Transverse colon (tissue), 4 donors: ENCODE results near the gene ITGA1. TPM values are rescaled to one million over a fixed set of nuclear protein-coding genes. Genes with fewer than 3 reads are reported as not detected.

ENCODE experiments used
- DNase-seq: peaks from one replicate; pipeline ENCODE4 v3.0.0-alpha.2; 2019
- H3K27ac ChIP-seq, 4 donors: fragments of 200-600 bp; sonication (generic); 2 replicates each; pipeline ENCODE4 v1.5.1; 2016 to 2018; ENCODE audit warnings: inconsistent platforms in 4 of 4
- H3K27me3 ChIP-seq: fragments of 200-600 bp; sonication (generic); 2 replicates; pipeline ENCODE4 v1.5.1; 2017; ENCODE audit warnings: inconsistent platforms
- H3K36me3 ChIP-seq, 4 donors: fragments of 200-600 bp; sonication (generic); 2 replicates each; pipeline ENCODE4 v1.5.1; 2017 to 2019; ENCODE audit warnings: inconsistent platforms in 4 of 4
- H3K4me1 ChIP-seq, 4 donors: fragments of 200-600 bp; sonication (generic); 2 replicates each; pipeline ENCODE4 v1.5.1; 2017 to 2020; ENCODE audit warnings: inconsistent platforms in 4 of 4
- H3K4me3 ChIP-seq, 4 donors: fragments of 200-600 bp; sonication (generic); 1 replicate in 1 of 4; 2 replicates in 3 of 4; pipeline versions ENCODE4 v1.5.1 to v1.6.1; 2017 to 2019; ENCODE audit warnings: inconsistent platforms in 4 of 4
- H3K9me3 ChIP-seq, 2 donors: fragments of 200-600 bp; sonication (generic); 2 replicates each; pipeline ENCODE4 v1.5.1; 2017 to 2019; ENCODE audit warnings: inconsistent platforms in 2 of 2
- CTCF ChIP-seq, 5 experiments: fragments of 200-600 bp in 3 of 5; fragments of 450-650 bp in 2 of 5; sonication (generic) in 3 of 5; IDR thresholded peaks; 1 replicate in 2 of 5; 2 replicates in 3 of 5; pipeline ENCODE4 v1.5.1; 2016 to 2017; ENCODE audit warnings: antibody characterized with exemption in 5 of 5, inconsistent platforms in 3 of 5, mild to moderate bottlenecking in 2 of 5, moderate library complexity in 1 of 5
- EP300 ChIP-seq: sonication (generic); formaldehyde crosslinking; IDR thresholded peaks from one replicate; pipeline ENCODE4 v1.6.1; 2017; ENCODE audit warnings: antibody characterized with exemption, low read depth
- POLR2A ChIP-seq: fragments of 450-650 bp; IDR thresholded peaks from one replicate; pipeline ENCODE4 v1.6.1; 2016; ENCODE audit warnings: antibody characterized with exemption, mild to moderate bottlenecking, moderate library complexity
- POLR2AphosphoS5 ChIP-seq, 3 donors: sonication (generic); formaldehyde crosslinking; IDR thresholded peaks; one replicate each; pipeline ENCODE4 v1.6.1; 2016; ENCODE audit warnings: antibody characterized with exemption in 3 of 3
- WGBS, 2 donors: methylation state at CpG; one replicate each; pipeline ENCODE4 v1.1.5; 2018; ENCODE audit warnings: low coverage in 1 of 2; 5-methylcytosine and 5-hydroxymethylcytosine counted together
- in situ Hi-C, 4 donors: fragments of 200-750 bp; cut with MboI; loops; one replicate each; pipeline versions ENCODE4 v1.15.0 to v1.15.1; 2017; ENCODE audit warnings: low sequenced_read_pairs in 3 of 4, low pct_ligation_motif_present in 1 of 4, low pct_unique_long_range_greater_than_20kb in 1 of 4
- intact Hi-C: fragments of 100-400 bp; cut with DNase I; formaldehyde crosslinking; loops from one replicate; pipeline ENCODE4 v1.15.1; 2023; ENCODE audit warnings: low total_unique reads
- total RNA-seq, 4 donors: library from RNA; depleted of rRNA; stranded (reverse); fragments of >200 nt; gene quantifications; one replicate each; pipeline ENCODE4 v1.1.0, GENCODE V29; 2016

Gene ITGA1
- total RNA-seq, 4 donors from 2014 or later, result 42.6 to 83.2 (median 48.0) TPM

- in situ Hi-C loops, result no loop called here
- DNase-seq, result no peak
Observed at GRCh38 chr5:52885614-52886013, 97.9 kb downstream of the ITGA1 start.

GRCh38 chr5:52886206-52886605, 98.5 kb downstream of the ITGA1 start:
- H3K27ac ChIP-seq, result peak overlapping the region in 3 of 4 donors; percentile 28 to 71 (median 40)
- H3K9me3 ChIP-seq, result no peaks in the 10 kb centered on the region
- intact Hi-C loops, result no loop called here
- no peak overlapping the region for H3K4me3 ChIP-seq
- TF ChIP-seq POLR2AphosphoS5 (IDR thresholded peaks at IDR 0.05) (no peak), CTCF (IDR thresholded peaks at IDR 0.05) (no peak), POLR2A (no peak), EP300 (no peak)
- peaks cover 0 to 11% (median 0%) of the 10 kb centered on the region in 4 donors for H3K36me3 ChIP-seq
- DNase-seq, result no peak
- in situ Hi-C loops, result no loop called here
- H3K27me3 ChIP-seq, result no peaks in the 10 kb centered on the region
- peaks cover 0 to 15% (median 6%) of the 10 kb centered on the region in 4 donors for H3K4me1 ChIP-seq
- 50 to 53% methylated on average over 2 of the region's 2 CpGs for WGBS, 2 donors

More at GRCh38 chr5:52885614-52886013, 97.9 kb downstream of the ITGA1 start:
- Histone ChIP-seq H3K27ac (peak overlapping the region in 3 of 4 donors; percentile 28 to 71 (median 40)), H3K27me3 (no peaks in the 10 kb centered on the region), H3K4me3 (no peak overlapping the region), H3K36me3 (peaks cover 0 to 11% (median 0%) of the 10 kb centered on the region in 4 donors), H3K4me1 (peaks cover 0 to 15% (median 6%) of the 10 kb centered on the region in 4 donors), H3K9me3 (no peaks in the 10 kb centered on the region)
- 51% methylated on average over 4 of the region's 4 CpGs for WGBS, 2 donors
- intact Hi-C loops, result no loop called here
- TF ChIP-seq POLR2A (no peak), EP300 (no peak), POLR2AphosphoS5 (IDR thresholded peaks at IDR 0.05) (no peak), CTCF (IDR thresholded peaks at IDR 0.05) (no peak)

- TF ChIP-seq CTCF (IDR thresholded peaks at IDR 0.05) (no peak), EP300 (no peak), POLR2A (no peak), POLR2AphosphoS5 (IDR thresholded peaks at IDR 0.05) (no peak)
- no peak overlapping the region for H3K4me3 ChIP-seq
- peaks cover 0 to 18% (median 6%) of the 10 kb centered on the region in 4 donors for H3K4me1 ChIP-seq
- in situ Hi-C loops, result no loop called here
- 75 to 80% methylated on average over 2 of the region's 2 CpGs for WGBS, 2 donors
- DNase-seq, result no peak
- no peaks in the 10 kb centered on the region for H3K27me3 ChIP-seq
- H3K36me3 ChIP-seq, result peaks cover 0 to 7% (median 0%) of the 10 kb centered on the region in 4 donors
- peak overlapping the region in 1 of 4 donors; percentile 3 for H3K27ac ChIP-seq
- H3K9me3 ChIP-seq, result no peaks in the 10 kb centered on the region
- intact Hi-C loops, result no loop called here
Observed at GRCh38 chr5:52887066-52887465, 99.3 kb downstream of the ITGA1 start.

- Histone ChIP-seq H3K27me3 (no peaks in the 10 kb centered on the region), H3K9me3 (no peaks in the 10 kb centered on the region), H3K36me3 (peaks cover 0 to 5% (median 0%) of the 10 kb centered on the region in 4 donors), H3K4me1 (peaks cover 7 to 31% (median 13%) of the 10 kb centered on the region in 4 donors), H3K4me3 (no peak overlapping the region), H3K27ac (no peak overlapping the region)
- DNase-seq, result no peak
- in situ Hi-C loops (no loop called here), intact Hi-C loops (no loop called here)
- TF ChIP-seq CTCF (IDR thresholded peaks at IDR 0.05), result no peak
- TF ChIP-seq POLR2AphosphoS5 (IDR thresholded peaks at IDR 0.05), result no peak
- TF ChIP-seq POLR2A, result no peak
- no peak for TF ChIP-seq EP300
- 80 to 83% methylated on average over 5 of the region's 5 CpGs for WGBS, 2 donors
Observed at GRCh38 chr5:52888363-52888762, 100.6 kb downstream of the ITGA1 start.
